ENCODE results near the gene SNX30. TPM values are rescaled to one million over a fixed set of nuclear protein-coding genes. Genes with fewer than 3 reads are reported as not detected.

The SNX30 gene
- total RNA-seq, 4 donors from 2014 or later = 7.1 to 10.5 (median 8.9) TPM

DNA sequence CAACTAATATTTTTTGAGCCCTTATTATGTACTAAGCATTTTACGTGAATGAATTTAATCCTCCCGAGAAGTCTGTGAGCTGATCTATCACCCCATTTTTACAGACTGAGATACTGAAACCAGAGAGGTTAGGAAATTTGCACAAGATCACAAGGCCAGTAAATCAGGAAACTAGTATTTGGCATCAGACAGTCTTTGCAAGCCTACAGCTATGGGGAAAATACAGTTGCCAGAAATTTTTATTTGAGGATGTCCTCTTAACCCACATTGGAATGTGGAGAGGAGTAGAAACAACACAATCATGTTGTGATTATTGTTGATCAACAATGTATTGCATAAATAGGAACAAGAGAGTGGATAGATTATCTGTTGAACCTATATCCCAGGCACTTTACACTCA is 142.4 kb downstream of the SNX30 start:
- 85% methylated on average over 2 of the region's 2 CpGs for WGBS
- H3K36me3 ChIP-seq = no peaks in the 10 kb centered on the region
- no peak for DNase-seq (ENCODE audit: extremely low spot score)
- H3K4me3 ChIP-seq = no peak overlapping the region
- peaks cover 4 to 14% (median 10%) of the 10 kb centered on the region in 4 donors for H3K4me1 ChIP-seq
- H3K27ac ChIP-seq (replicated peaks in 1 of 4) = no peak overlapping the region
- TF ChIP-seq POLR2AphosphoS5 (IDR thresholded peaks at IDR 0.05) = no peak
- TF ChIP-seq POLR2A (IDR thresholded peaks at IDR 0.05; ENCODE audit: low read depth) = no peak
- TF ChIP-seq, protein P1, sequence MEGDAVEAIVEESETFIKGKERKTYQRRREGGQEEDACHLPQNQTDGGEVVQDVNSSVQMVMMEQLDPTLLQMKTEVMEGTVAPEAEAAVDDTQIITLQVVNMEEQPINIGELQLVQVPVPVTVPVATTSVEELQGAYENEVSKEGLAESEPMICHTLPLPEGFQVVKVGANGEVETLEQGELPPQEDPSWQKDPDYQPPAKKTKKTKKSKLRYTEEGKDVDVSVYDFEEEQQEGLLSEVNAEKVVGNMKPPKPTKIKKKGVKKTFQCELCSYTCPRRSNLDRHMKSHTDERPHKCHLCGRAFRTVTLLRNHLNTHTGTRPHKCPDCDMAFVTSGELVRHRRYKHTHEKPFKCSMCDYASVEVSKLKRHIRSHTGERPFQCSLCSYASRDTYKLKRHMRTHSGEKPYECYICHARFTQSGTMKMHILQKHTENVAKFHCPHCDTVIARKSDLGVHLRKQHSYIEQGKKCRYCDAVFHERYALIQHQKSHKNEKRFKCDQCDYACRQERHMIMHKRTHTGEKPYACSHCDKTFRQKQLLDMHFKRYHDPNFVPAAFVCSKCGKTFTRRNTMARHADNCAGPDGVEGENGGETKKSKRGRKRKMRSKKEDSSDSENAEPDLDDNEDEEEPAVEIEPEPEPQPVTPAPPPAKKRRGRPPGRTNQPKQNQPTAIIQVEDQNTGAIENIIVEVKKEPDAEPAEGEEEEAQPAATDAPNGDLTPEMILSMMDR (IDR thresholded peaks at IDR 0.05) = no peak
- no peak for TF ChIP-seq EP300 (IDR thresholded peaks at IDR 0.05)
- intact Hi-C loops (cut with DNase I) = no loop called here
- no peaks in the 10 kb centered on the region for H3K9me3 ChIP-seq
- peaks cover 0 to 31% (median 0%) of the 10 kb centered on the region in 4 donors for H3K27me3 ChIP-seq

DNA sequence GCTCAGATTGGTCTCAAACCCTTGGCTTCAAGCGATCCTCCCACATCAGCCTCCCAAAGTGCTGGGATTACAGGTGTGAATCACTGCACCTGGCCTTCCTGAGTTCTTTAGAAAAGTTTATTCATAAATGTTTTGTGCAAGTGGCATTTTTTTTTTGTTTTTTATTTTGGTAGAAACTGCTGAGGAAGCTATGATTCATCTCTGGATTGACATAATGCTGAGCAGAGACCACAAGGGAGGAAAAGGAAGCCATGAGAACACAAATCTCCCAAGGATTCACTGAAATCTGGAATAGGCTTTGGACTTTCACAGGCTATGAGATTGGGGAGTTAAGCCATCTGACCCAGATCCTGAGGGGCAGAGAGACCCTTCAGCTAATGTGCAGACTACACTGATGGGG is 143.5 kb downstream of the SNX30 start:
- intact Hi-C loops (cut with DNase I) = no loop called here
- WGBS = 89% methylated on average over 1 of the region's 1 CpG
- no peaks in the 10 kb centered on the region for H3K9me3 ChIP-seq
- no peak overlapping the region for H3K4me3 ChIP-seq
- no peak for TF ChIP-seq POLR2A (IDR thresholded peaks at IDR 0.05; ENCODE audit: low read depth)
- no peak for TF ChIP-seq POLR2AphosphoS5 (IDR thresholded peaks at IDR 0.05)
- TF ChIP-seq, protein P1 (IDR thresholded peaks at IDR 0.05) = no peak
- TF ChIP-seq EP300 (IDR thresholded peaks at IDR 0.05) = no peak
- H3K36me3 ChIP-seq = no peaks in the 10 kb centered on the region
- H3K27me3 ChIP-seq = peaks cover 0 to 30% (median 0%) of the 10 kb centered on the region in 4 donors
- no peak for DNase-seq (ENCODE audit: extremely low spot score)
- peaks cover 4 to 14% (median 10%) of the 10 kb centered on the region in 4 donors for H3K4me1 ChIP-seq
- H3K27ac ChIP-seq (replicated peaks in 1 of 4) = no peak overlapping the region

DNA sequence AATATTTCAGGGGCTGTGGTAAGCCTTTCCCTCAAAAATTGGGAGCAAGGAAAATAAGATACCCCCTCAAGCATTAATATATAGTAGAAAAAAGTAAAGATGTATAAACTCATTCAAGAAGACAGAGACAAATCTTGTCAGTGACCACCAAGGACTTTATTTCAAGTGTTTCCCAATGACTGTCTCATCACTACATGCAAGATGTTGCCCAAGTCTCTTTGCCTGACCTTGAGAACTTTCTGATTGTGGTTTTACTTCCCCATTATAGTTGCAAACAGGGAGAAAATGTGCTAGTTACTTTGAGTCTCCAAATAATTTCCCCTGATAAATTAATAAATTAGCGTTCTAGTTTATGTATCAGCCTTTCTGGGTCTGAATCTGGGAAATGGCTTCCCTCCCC is 144.1 kb downstream of the SNX30 start:
- Histone ChIP-seq H3K4me3 (no peak overlapping the region), H3K27me3 (peaks cover 0 to 23% (median 0%) of the 10 kb centered on the region in 4 donors), H3K36me3 (no peaks in the 10 kb centered on the region), H3K4me1 (peaks cover 4 to 14% (median 10%) of the 10 kb centered on the region in 4 donors), H3K27ac (replicated peaks in 1 of 4) (no peak overlapping the region), H3K9me3 (no peaks in the 10 kb centered on the region)
- intact Hi-C loops (cut with DNase I) = no loop called here
- TF ChIP-seq POLR2A (IDR thresholded peaks at IDR 0.05; ENCODE audit: low read depth) = no peak
- TF ChIP-seq, protein P1 (IDR thresholded peaks at IDR 0.05) = no peak
- no peak for TF ChIP-seq EP300 (IDR thresholded peaks at IDR 0.05)
- TF ChIP-seq POLR2AphosphoS5 (IDR thresholded peaks at IDR 0.05) = no peak
- 79% methylated on average over 1 of the region's 1 CpG for WGBS
- DNase-seq (ENCODE audit: extremely low spot score) = no peak

DNA sequence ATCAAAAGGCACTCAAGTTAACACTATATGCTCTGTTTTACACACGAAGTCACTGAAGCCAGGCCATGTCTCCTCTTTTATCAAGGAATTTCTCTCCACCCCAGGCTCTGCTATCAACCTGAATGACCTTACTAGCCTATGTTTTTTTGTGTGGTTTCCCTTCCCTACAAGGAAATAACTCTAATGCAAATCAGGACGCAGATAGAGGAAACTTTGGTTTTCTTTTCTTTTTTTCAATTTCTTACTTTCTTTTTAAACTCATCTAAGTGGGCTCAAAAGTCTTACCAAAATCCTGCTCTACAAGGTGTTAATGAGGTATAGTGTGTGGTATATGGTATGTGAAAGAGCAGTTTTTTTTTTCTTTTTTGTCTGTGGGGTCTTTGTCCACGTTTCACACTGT is 145.6 kb downstream of the SNX30 start:
- H3K4me3 ChIP-seq = no peak overlapping the region
- H3K27ac ChIP-seq (replicated peaks in 1 of 4) = no peak overlapping the region
- intact Hi-C loops (cut with DNase I) = no loop called here
- no peaks in the 10 kb centered on the region for H3K36me3 ChIP-seq
- no peaks in the 10 kb centered on the region for H3K4me1 ChIP-seq
- peaks cover 0 to 9% (median 0%) of the 10 kb centered on the region in 4 donors for H3K27me3 ChIP-seq
- no peaks in the 10 kb centered on the region for H3K9me3 ChIP-seq
- no peak for DNase-seq (ENCODE audit: extremely low spot score)
- 57% methylated on average over 3 of the region's 3 CpGs for WGBS
- TF ChIP-seq POLR2A (IDR thresholded peaks at IDR 0.05; ENCODE audit: low read depth) (no peak), POLR2AphosphoS5 (IDR thresholded peaks at IDR 0.05) (no peak)
- TF ChIP-seq, protein P1 (IDR thresholded peaks at IDR 0.05) = no peak

DNA sequence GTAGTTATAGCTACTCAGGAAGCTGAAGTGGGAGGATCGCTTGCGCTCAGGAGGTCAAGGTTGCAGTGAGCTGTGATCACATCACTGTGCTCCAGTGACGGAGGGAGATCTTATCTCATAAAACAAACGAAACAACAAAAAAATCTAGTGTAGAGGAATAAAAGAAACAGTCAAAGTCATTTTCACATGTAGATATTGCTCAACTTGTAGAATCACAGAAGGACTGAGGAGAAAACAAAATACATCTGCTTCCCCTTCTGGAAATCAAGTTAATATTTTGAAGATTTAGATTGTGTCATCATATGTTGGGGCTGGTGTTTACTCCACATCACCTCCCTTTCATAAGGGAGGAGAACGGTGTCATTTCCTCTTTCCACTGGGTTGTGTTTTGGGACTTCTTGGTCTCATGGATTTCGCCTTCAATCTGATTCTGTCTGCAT is 148.3 kb downstream of the SNX30 start:
- DNase-seq (ENCODE audit: extremely low spot score) = no peak
- WGBS = 50% methylated on average over 6 of the region's 6 CpGs
- no peak for TF ChIP-seq EP300 (IDR thresholded peaks at IDR 0.05)
- TF ChIP-seq POLR2AphosphoS5 (IDR thresholded peaks at IDR 0.05) = no peak
- TF ChIP-seq, protein P1 (IDR thresholded peaks at IDR 0.05) = no peak
- intact Hi-C loops (cut with DNase I) = no loop called here
- Histone ChIP-seq H3K36me3 (no peaks in the 10 kb centered on the region), H3K4me3 (no peak overlapping the region), H3K9me3 (no peaks in the 10 kb centered on the region), H3K4me1 (no peaks in the 10 kb centered on the region), H3K27ac (replicated peaks in 1 of 4) (no peak overlapping the region), H3K27me3 (no peaks in the 10 kb centered on the region)
